Left ventricle myocardium superior (tissue), 1 donor: ENCODE results near the gene EFNA1. TPM values are rescaled to one million over a fixed set of nuclear protein-coding genes. Genes with fewer than 3 reads are reported as not detected.
"Not testable (repeated sequence)": the region's sequence is repeated elsewhere in the genome, so short reads cannot be mapped to it uniquely, and the experiment has no call there.

Source experiments
- ATAC-seq: fragments of 200-7000 bp; cut with Tn5 transposase; one replicate; pipeline ENCODE4 v1.9.1; 2020; ENCODE audit warnings: mild to moderate bottlenecking, moderate library complexity
- DNase-seq: peaks from one replicate; pipeline ENCODE4 v3.0.0-alpha.2; 2020
- intact Hi-C: fragments of 100-400 bp; cut with micrococcal nuclease; formaldehyde crosslinking; loops from one replicate; pipeline ENCODE4 v1.11.0; 2022
- total RNA-seq: library from RNA; stranded (reverse); fragmentation: NEBNext Ultra II Directional; extraction: Animal tissue kit (Norgen Biotek cat#: 25700); gene quantifications from one replicate; pipeline ENCODE4 v1.2.1, GENCODE V29; 2021
- donor health status: DM: no; HTN: yes; CAD: no; lungs with severe emphysema.

The EFNA1 gene
- total RNA-seq, 1 donor from 2014 or later = 51.0 TPM

GRCh38 chr1:155135415-155136028, 7.8 kb downstream of the EFNA1 start, which contains the start of gene SLC50A1:
Gene SLC50A1, plus strand, starts transcription at chr1:155135852. Its CDS starts 60 bp downstream, at chr1:155135912.
- peak; percentile 93 for ATAC-seq
- intact Hi-C loops = no loop called here
- peak; percentile 98 for DNase-seq

- no peak for ATAC-seq
- no peak for DNase-seq
- intact Hi-C loops = no loop called here
Observed at GRCh38 chr1:155136748-155137147, 9.1 kb downstream of the EFNA1 start.

DNA sequence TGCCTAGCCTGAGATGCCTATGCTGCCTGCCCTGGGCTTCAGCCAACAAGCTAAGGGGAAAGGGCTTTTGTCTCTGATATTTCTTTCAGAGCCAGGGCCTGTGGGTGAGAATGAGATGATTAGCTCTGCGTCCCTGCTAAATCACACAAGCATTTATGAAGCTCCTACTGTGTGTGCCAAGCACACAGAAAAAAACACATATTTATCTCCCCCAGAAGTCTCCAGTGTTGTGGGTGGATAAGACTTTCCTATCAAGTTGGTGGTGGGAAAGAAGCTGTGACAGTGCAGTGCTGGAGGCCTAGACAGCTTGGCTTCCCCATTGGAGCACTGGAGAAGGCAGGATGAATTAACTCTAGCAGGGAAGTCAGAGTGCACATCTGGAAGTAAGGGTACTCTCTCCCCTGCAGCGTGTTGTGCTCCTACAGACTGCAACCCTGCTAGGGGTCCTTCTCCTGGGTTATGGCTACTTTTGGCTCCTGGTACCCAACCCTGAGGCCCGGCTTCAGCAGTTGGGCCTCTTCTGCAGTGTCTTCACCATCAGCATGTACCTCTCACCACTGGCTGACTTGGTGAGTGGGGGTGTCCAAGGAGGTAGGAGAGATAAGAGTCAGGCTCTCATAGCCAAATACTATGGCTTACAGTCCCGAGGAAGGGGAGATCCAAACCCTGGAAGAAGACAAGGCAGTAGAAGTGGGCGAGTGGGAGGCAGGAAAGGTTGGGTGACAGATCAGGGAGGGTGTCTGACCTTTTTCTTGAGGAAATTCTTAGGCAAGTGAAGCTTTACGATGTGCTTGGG, 9.7 kb downstream of the EFNA1 start:
- intact Hi-C loops = no loop called here
- DNase-seq (no peak), ATAC-seq (no peak)

DNA sequence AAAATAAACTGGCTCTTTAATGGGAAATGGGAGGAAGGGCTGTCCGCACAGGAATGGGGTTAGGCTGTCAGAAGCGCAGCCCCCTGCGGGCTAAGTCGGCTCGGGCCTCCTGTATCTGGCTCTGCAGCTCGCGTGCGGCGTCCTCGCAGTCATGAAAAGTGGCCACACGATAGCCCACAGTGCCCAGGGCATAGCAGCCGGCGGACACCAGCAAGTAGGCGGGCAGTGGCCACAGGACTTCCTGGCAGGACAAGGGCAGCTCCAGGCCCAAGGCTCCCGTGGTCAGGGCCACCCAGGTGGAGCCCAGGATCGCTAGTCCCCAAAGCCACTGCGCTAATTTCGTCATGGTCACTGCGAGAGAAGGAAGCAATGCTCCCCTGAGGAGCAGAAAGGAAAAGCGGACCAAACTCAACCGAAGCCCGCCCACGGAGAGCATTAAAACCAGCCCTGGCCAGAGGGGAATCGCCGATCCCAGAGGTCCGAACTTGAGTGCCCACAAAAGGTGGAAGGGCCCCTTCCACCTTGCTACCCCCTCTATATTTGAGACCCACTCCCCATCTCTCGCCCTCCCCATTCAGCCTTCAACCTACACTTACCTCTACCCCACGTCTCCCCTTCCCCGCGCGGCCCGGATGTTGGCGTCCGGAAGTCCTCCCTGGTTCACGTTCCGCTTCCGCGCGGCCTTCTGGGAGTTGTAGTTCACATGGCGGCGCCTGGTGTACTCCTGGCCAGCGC, 12.4 kb downstream of the EFNA1 start, which contains the start of gene DPM3:
Gene DPM3, minus strand, starts transcription at position 637 of the 735 bp plus-strand sequence. Its CDS starts 291 bp downstream, at position 346.
- intact Hi-C loops = no loop called here
- ATAC-seq (peak; percentile 71), DNase-seq (peak; percentile 93)

DNA sequence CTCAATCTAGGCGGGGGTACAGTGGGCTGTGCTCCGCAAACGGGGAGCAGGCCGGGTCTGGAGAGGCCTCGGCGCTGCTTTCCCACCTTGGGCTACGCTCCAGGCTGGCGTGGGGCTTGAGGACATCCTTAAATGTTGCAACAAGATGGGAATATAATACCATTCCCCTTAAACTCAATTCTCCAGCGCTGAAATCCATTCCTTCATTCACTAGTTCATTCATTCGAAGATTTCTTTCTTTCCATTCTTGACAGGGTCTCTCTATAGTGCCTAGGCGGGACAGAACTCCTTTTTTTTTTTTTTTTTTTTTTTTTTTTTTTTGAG, 12.9 kb downstream of the EFNA1 start:
- intact Hi-C loops = no loop called here
- ATAC-seq (no peak), DNase-seq (no peak)

DNA sequence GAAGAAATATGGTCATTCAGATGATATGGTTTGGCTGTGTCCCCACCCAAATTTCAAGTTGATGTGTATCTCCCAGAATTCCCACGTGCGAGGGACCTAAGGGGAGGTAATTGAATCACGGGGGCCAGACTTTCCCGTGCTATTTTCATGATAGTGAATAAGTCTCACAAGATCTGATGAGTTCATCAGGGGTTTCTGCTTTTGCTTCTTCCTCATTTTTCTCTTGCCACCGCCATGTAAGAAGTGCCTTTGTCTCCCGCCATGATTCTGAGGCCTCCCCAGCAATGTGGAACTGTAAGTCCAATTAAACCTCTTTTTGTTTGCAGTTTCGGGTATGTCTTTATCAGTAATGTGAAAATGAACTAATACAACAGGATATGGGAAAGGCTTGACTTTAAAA, 14.1 kb downstream of the EFNA1 start:
- intact Hi-C loops = no loop called here
- ATAC-seq = no peak
- no peak for DNase-seq

DNA sequence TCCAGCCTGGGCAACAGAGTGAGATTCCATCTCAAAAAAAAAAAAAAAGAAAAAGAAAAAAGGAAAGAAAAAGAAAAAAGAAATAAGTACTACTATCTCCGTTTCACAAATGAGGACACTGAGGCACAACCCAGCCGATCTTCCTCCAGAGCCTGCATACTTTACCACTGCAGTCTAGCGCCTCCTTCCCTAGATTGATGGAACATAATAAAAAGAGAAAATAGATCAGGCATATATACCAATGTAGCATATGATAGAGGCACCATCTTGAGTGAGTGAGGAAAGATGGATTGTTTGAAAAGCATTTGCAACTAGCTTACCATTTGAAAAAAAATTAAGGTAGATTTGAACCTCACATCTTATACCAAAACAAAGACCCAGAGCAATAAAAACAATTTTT, 17.8 kb downstream of the EFNA1 start:
- intact Hi-C loops = no loop called here
- no peak for DNase-seq
- ATAC-seq = no peak

DNA sequence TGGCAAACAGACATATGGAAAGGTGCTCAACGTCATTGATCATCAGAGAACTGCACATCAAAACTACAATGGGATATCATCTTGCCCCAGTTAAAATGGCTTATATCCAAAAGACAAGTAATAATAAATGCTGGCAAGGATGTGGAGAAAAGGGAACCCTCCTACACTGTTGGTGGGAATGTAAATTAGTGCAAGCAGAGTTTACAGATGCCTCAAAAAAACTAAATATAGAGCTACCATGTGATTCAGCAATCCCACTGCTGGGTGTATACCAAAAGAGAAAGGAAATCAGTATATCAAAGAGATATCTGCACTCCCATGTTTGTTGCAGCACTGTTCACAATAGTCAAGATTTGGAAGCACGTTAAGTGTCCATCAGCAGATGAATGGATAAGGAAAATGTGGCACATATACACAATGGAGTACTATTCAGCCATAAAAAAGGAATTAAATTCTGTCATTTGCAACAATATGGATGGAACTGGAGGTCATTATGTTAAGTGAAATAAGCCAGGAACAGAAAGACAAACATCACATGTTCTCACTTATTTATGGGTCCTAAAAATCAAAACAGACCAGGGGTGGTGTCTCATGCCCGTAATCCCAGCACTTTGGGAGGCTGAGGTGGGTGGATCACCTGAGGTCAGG, 28.4 kb downstream of the EFNA1 start:
- DNase-seq, intact Hi-C loops, ATAC-seq: not testable (repeated sequence)

- intact Hi-C loops = no loop called here
- no peak for DNase-seq
- no peak for ATAC-seq
Observed at GRCh38 chr1:155158991-155159390, 31.3 kb downstream of the EFNA1 start.

DNA sequence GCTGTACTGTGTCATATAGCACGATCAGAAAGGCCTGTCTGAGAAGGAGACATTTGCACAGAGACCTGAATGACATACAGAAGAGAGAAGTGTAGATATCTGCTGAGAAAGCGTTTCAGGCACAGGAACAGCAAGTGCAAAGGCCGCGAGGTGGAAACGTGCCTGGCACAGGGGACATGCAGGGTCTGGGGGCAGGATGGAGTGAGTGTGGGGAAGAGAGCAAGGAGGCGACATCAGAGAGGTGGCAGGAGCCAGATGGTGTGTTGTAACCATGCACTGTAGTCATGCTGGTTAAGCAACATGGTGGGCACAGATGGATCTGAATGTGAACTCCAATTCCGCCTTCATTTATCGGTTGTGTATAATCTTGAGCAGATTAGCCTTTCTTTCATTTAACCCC, 32.5 kb downstream of the EFNA1 start:
- DNase-seq (no peak), ATAC-seq (no peak)
- intact Hi-C loops = no loop called here

- ATAC-seq, DNase-seq, intact Hi-C loops: not testable (repeated sequence)
Observed at GRCh38 chr1:155162631-155163030, 35.0 kb downstream of the EFNA1 start.

- DNase-seq, ATAC-seq, intact Hi-C loops: not testable (repeated sequence)
Observed at GRCh38 chr1:155163785-155164184, 36.1 kb downstream of the EFNA1 start.

GRCh38 chr1:155164625-155165024, 36.9 kb downstream of the EFNA1 start:
- DNase-seq, intact Hi-C loops, ATAC-seq: not testable (repeated sequence)

DNA sequence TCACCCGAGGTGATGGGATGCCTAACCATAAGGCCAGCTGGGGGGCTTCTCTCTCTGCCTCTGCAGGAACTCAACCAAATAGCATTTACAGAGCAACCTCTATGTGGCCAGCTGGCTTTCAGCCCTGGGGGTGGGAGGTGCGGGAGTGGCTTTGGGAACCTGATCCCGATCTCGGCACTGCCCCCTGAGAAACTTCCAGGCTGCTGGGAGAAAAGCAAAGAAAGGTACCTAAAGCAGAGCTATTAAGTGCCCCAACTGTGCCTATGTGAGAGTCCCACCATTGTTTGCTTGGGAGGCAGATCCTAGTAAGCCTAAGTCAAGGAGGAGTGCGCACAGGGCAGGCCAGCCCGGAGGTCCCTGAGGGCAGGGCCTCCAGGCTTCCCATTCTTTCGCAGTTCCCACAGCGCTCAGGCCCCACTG, 38.4 kb downstream of the EFNA1 start:
- peak; percentile 37 for DNase-seq
- intact Hi-C loops = no loop called here

GRCh38 chr1:155166471-155167165, 38.9 kb downstream of the EFNA1 start:
- intact Hi-C loops = no loop called here
- DNase-seq (peak; percentile 84), ATAC-seq (peak; percentile 78)

More for the DNA sequence above, 38.4 kb downstream of the EFNA1 start:
- no peak for ATAC-seq

- peak; percentile 80 for ATAC-seq
- intact Hi-C loops = loop anchor here (2.0 kb wide), 1 partner anchor 79 kb away; no protein-coding TSS in a partner anchor
Observed at GRCh38 chr1:155167166-155168104, 39.8 kb downstream of the EFNA1 start.

GRCh38 chr1:155168105-155168445, 40.4 kb downstream of the EFNA1 start:
- not testable (repeated sequence) for DNase-seq, ATAC-seq
- intact Hi-C loops = loop anchor here (2.0 kb wide), 1 partner anchor 79 kb away; no protein-coding TSS in a partner anchor

More at GRCh38 chr1:155167166-155168104, 39.8 kb downstream of the EFNA1 start:
- peak; percentile 92 for DNase-seq
